Parathyroid adenoma (tissue), 2 donors: ENCODE measurements around the gene PLEKHM1.

Experiments
- H2AFZ ChIP-seq: fragments of 300-600 bp; sonication (generic); one replicate; pipeline ENCODE4 v1.7.0; 2017; ENCODE audit warnings: antibody characterized with exemption, mild to moderate bottlenecking
- H3K27ac ChIP-seq: fragments of 300-600 bp; sonication (generic); one replicate; pipeline ENCODE4 v1.7.0; 2017
- H3K27me3 ChIP-seq: fragments of 300-600 bp; sonication (generic); one replicate; pipeline ENCODE4 v1.7.0; 2017; ENCODE audit warnings: low read length; ENCODE audit not compliant: control insufficient read depth, insufficient read depth
- H3K36me3 ChIP-seq: fragments of 300-600 bp; sonication (generic); one replicate; pipeline ENCODE4 v1.7.0; 2017; ENCODE audit warnings: low read length; ENCODE audit not compliant: control insufficient read depth, insufficient read depth
- H3K4me1 ChIP-seq: fragments of 300-600 bp; sonication (generic); one replicate; pipeline ENCODE4 v1.7.0; 2017; ENCODE audit warnings: control low read depth
- H3K4me2 ChIP-seq: fragments of 300-600 bp; sonication (generic); one replicate; pipeline ENCODE4 v1.7.0; 2017; ENCODE audit warnings: low read length
- H3K4me3 ChIP-seq: fragments of 300-600 bp; sonication (generic); one replicate; pipeline ENCODE4 v1.7.0; 2017; ENCODE audit warnings: low read depth, low read length
- H3K79me2 ChIP-seq: fragments of 300-600 bp; sonication (generic); one replicate; pipeline ENCODE4 v1.7.0; 2017; ENCODE audit warnings: control low read depth
- H3K9ac ChIP-seq: fragments of 300-600 bp; sonication (generic); one replicate; pipeline ENCODE4 v1.7.0; 2017; ENCODE audit warnings: mild to moderate bottlenecking
- H3K9me3 ChIP-seq: fragments of 300-600 bp; sonication (generic); one replicate; pipeline ENCODE4 v1.7.0; 2017; ENCODE audit warnings: low read length; ENCODE audit not compliant: control insufficient read depth
- CTCF ChIP-seq: fragments of 300-600 bp; sonication (generic); IDR thresholded peaks from one replicate; pipeline ENCODE4 v1.7.0; 2017; ENCODE audit warnings: antibody characterized with exemption, mild to moderate bottlenecking
- donor health status: primary hyperparathyroidism.

The PLEKHM1 gene

GRCh38 chr17:45403906-45404490 is 86.5 kb downstream of the PLEKHM1 start:
- Histone ChIP-seq H3K4me2 (no peak overlapping the region), H2AFZ (no peak overlapping the region), H3K27me3 (no peaks in the 10 kb centered on the region), H3K4me1 (no peaks in the 10 kb centered on the region), H3K79me2 (no peaks in the 10 kb centered on the region), H3K27ac (no peak overlapping the region), H3K9ac (no peak overlapping the region), H3K36me3 (no peaks in the 10 kb centered on the region), H3K4me3 (no peak overlapping the region), H3K9me3 (no peaks in the 10 kb centered on the region)
- no peak for TF ChIP-seq CTCF

GRCh38 chr17:45402916-45403315 is 87.6 kb downstream of the PLEKHM1 start:
- no peak for TF ChIP-seq CTCF
- H3K4me2 ChIP-seq, result no peak overlapping the region

GRCh38 chr17:45398800-45399199 is 91.7 kb downstream of the PLEKHM1 start:
- Histone ChIP-seq H3K36me3 (no peaks in the 10 kb centered on the region), H3K27ac (no peak overlapping the region)

More at GRCh38 chr17:45402916-45403315, 87.6 kb downstream of the PLEKHM1 start:
- Histone ChIP-seq H3K4me3 (no peak overlapping the region), H3K4me1 (no peaks in the 10 kb centered on the region), H3K27me3 (no peaks in the 10 kb centered on the region), H3K79me2 (no peaks in the 10 kb centered on the region), H3K27ac (no peak overlapping the region), H3K9ac (no peak overlapping the region), H3K36me3 (no peaks in the 10 kb centered on the region), H3K9me3 (no peaks in the 10 kb centered on the region), H2AFZ (no peak overlapping the region)

GRCh38 chr17:45397796-45398195 is 92.7 kb downstream of the PLEKHM1 start:
- Histone ChIP-seq H3K27me3 (no peaks in the 10 kb centered on the region), H2AFZ (no peak overlapping the region), H3K4me2 (no peak overlapping the region), H3K4me1 (no peaks in the 10 kb centered on the region), H3K79me2 (no peaks in the 10 kb centered on the region), H3K9ac (no peak overlapping the region), H3K9me3 (no peaks in the 10 kb centered on the region), H3K4me3 (no peak overlapping the region), H3K27ac (no peak overlapping the region), H3K36me3 (no peaks in the 10 kb centered on the region)
- no peak for TF ChIP-seq CTCF

More at GRCh38 chr17:45398800-45399199, 91.7 kb downstream of the PLEKHM1 start:
- Histone ChIP-seq H3K4me3 (no peak overlapping the region), H3K4me1 (no peaks in the 10 kb centered on the region), H2AFZ (no peak overlapping the region), H3K9ac (no peak overlapping the region), H3K9me3 (no peaks in the 10 kb centered on the region), H3K79me2 (no peaks in the 10 kb centered on the region), H3K4me2 (no peak overlapping the region), H3K27me3 (no peaks in the 10 kb centered on the region)
- no peak for TF ChIP-seq CTCF
